ENCODE measurements around the gene FSHR.

FSHR gene

GRCh38 chr2:48982887-48983435 is 171.4 kb downstream of the FSHR start:
- DNase-seq (ENCODE audit: low read depth), result no peak
- TF ChIP-seq, protein P1, sequence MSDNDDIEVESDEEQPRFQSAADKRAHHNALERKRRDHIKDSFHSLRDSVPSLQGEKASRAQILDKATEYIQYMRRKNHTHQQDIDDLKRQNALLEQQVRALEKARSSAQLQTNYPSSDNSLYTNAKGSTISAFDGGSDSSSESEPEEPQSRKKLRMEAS (IDR thresholded peaks at IDR 0.05; ENCODE audit: low read depth, low read length), result no peak
- TF ChIP-seq MYC (IDR thresholded peaks at IDR 0.05; ENCODE audit: low read depth, low read length) (no peak), CTCF (IDR thresholded peaks at IDR 0.05; ENCODE audit: low read depth, low read length) (no peak), POLR2A (IDR thresholded peaks at IDR 0.05; ENCODE audit: extremely low read depth, insufficient read length) (no peak)

GRCh38 chr2:48980846-48981245 is 173.5 kb downstream of the FSHR start:
- no peak for DNase-seq (ENCODE audit: low read depth)
- TF ChIP-seq CTCF (IDR thresholded peaks at IDR 0.05; ENCODE audit: low read depth, low read length) (no peak), POLR2A (IDR thresholded peaks at IDR 0.05; ENCODE audit: extremely low read depth, insufficient read length) (no peak), MYC (IDR thresholded peaks at IDR 0.05; ENCODE audit: low read depth, low read length) (no peak)
- TF ChIP-seq, protein P1 (IDR thresholded peaks at IDR 0.05; ENCODE audit: low read depth, low read length), result no peak
- H3K4me3 ChIP-seq (ENCODE audit: low read depth, low read length), result no peak overlapping the region

More at GRCh38 chr2:48982887-48983435, 171.4 kb downstream of the FSHR start:
- H3K4me3 ChIP-seq (ENCODE audit: low read depth, low read length), result no peak overlapping the region

- TF ChIP-seq, protein P1 (IDR thresholded peaks at IDR 0.05; ENCODE audit: low read depth, low read length), result no peak
- TF ChIP-seq CTCF (IDR thresholded peaks at IDR 0.05; ENCODE audit: low read depth, low read length), result no peak
- no peak for TF ChIP-seq POLR2A (IDR thresholded peaks at IDR 0.05; ENCODE audit: extremely low read depth, insufficient read length)
- no peak for TF ChIP-seq MYC (IDR thresholded peaks at IDR 0.05; ENCODE audit: low read depth, low read length)
- DNase-seq (ENCODE audit: low read depth), result no peak
Measured at GRCh38 chr2:48979691-48980090, 174.6 kb downstream of the FSHR start.

GRCh38 chr2:48978131-48978530 is 176.2 kb downstream of the FSHR start:
- TF ChIP-seq, protein P1 (IDR thresholded peaks at IDR 0.05; ENCODE audit: low read depth, low read length), result no peak
- no peak for TF ChIP-seq MYC (IDR thresholded peaks at IDR 0.05; ENCODE audit: low read depth, low read length)
- no peak overlapping the region for H3K4me3 ChIP-seq (ENCODE audit: low read depth, low read length)
- DNase-seq (ENCODE audit: low read depth), result no peak

More at GRCh38 chr2:48979691-48980090, 174.6 kb downstream of the FSHR start:
- H3K4me3 ChIP-seq (ENCODE audit: low read depth, low read length), result no peak overlapping the region

DNA sequence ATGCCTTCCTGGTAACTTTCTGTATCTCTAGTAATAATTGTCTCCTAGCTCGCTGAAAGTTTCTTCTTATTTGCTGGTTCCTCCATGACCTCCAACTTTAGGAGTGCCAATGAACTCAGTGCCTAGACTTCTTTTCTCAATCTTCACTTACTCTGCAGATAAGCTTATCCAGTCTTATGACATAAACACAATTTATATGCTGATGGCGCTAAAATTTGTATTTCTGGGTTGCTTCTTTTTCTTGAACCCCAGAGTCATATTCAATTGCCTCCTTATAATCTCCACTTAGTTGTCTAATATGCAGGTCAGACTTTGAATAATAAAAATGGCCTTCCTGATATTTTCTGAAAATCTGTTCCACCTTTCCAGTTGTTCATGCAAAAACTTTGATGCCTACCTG is 182.5 kb downstream of the FSHR start:
- TF ChIP-seq POLR2A (IDR thresholded peaks at IDR 0.05; ENCODE audit: extremely low read depth, insufficient read length) (no peak), CTCF (IDR thresholded peaks at IDR 0.05; ENCODE audit: low read depth, low read length) (no peak), MYC (IDR thresholded peaks at IDR 0.05; ENCODE audit: low read depth, low read length) (no peak)
- TF ChIP-seq, protein P1 (IDR thresholded peaks at IDR 0.05; ENCODE audit: low read depth, low read length), result no peak
- no peak overlapping the region for H3K4me3 ChIP-seq (ENCODE audit: low read depth, low read length)
- DNase-seq (ENCODE audit: low read depth), result no peak

DNA sequence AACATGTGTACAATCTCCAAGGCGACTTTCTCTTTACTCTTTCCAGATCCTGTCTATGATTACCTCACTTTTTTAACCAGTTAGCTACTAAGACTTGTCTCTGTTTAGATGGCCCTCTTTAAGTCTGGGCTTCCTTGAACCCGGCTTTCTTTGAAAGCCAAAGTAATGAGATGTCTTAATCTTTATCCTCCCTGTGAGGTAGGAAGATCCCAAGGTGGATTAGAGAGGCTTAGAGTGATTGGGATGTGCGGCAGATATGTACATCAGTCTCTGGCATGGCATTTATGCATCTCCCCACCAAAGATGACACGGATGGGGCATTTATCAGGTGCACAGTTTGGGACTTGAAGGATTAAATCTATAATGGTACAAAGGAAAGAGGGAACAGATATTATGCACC is 186.3 kb downstream of the FSHR start:
- DNase-seq (ENCODE audit: low read depth), result no peak
- H3K4me3 ChIP-seq (ENCODE audit: low read depth, low read length), result no peak overlapping the region
- TF ChIP-seq CTCF (IDR thresholded peaks at IDR 0.05; ENCODE audit: low read depth, low read length), result no peak
- TF ChIP-seq, protein P1 (IDR thresholded peaks at IDR 0.05; ENCODE audit: low read depth, low read length), result no peak
- TF ChIP-seq MYC (IDR thresholded peaks at IDR 0.05; ENCODE audit: low read depth, low read length), result no peak
- TF ChIP-seq POLR2A (IDR thresholded peaks at IDR 0.05; ENCODE audit: extremely low read depth, insufficient read length), result no peak
